Keratinocyte (primary cell): ENCODE measurements around the gene RBBP5.

Experiments
- CTCF ChIP-seq, 3 experiments: IDR thresholded peaks in 1 of 3; conservative IDR thresholded peaks in 1 of 3; optimal IDR thresholded peaks in 1 of 3; 2 replicates in 2 of 3; 3 replicates in 1 of 3; pipeline versions ENCODE3 to v1.5.1; 2011; ENCODE audit warnings: low read length in 3 of 3, mild to moderate bottlenecking in 3 of 3, moderate library complexity in 2 of 3, control low read depth in 1 of 3, inconsistent platforms in 1 of 3; ENCODE audit not compliant: insufficient read depth in 2 of 3; ENCODE audit errors: extremely low read depth in 1 of 3
- EZH2 ChIP-seq: IDR thresholded peaks from one replicate; pipeline ENCODE4 v1.6.1; 2012; ENCODE audit warnings: inconsistent platforms, mild to moderate bottlenecking, low read length, moderate library complexity

- TF ChIP-seq EZH2 (no peak), CTCF (optimal IDR thresholded peaks at IDR 0.05 in 1 of 3, IDR thresholded peaks at IDR 0.05 in 1 of 3, conservative IDR thresholded peaks at IDR 0.05 in 1 of 3; ENCODE audit: extremely low read depth in 1 of 3, insufficient read depth in 2 of 3, low read length in 3 of 3) (no peak)
Observed at GRCh38 chr1:205046870-205047269, 74.9 kb downstream of the RBBP5 start.
